Measurements from ENCODE around the gene PRKG1. TPM values are rescaled to one million over a fixed set of nuclear protein-coding genes. Genes with fewer than 3 reads are reported as not detected.

The PRKG1 gene
- total and polyA plus RNA-seq, 7 donors, result 4.5 to 49.0 (median 31.7) TPM

DNA sequence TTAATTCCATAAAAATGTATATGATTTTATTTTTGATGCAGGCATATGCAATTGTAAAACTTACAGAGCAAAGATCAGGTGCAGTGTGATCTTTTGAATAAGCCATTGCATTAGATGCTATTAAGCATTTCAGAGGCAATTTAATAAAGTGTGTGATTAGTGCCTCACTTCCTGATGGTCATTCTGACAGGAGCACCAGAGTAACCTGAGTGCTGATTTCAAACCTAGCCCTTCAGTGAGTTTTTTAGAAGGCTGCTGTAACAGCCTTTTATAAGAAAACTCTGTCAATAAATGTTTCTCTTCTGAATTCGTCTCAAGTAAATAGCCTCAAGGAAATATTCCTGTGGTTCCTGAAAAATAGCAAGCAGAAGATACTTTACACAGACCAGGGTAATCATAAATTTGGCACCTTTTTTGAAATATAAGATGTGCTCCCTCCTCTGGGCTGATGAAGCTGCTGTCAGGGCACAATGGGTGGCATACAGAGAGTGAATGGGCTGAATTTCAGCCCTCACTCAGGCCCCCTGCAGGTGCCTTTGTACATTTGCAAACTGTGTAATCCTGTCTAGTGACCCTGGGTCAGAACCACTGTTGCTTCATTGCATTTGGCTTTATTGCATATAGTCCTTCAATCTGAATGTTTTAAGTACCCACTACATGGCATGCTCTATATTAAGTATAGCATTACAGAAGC is 818.8 kb downstream of the PRKG1 start:
- no peak overlapping the region for H3K27ac ChIP-seq
- ATAC-seq, result peak in 3 of 4 donors; percentile 35 to 70 (median 47)
- TF ChIP-seq, protein P1, sequence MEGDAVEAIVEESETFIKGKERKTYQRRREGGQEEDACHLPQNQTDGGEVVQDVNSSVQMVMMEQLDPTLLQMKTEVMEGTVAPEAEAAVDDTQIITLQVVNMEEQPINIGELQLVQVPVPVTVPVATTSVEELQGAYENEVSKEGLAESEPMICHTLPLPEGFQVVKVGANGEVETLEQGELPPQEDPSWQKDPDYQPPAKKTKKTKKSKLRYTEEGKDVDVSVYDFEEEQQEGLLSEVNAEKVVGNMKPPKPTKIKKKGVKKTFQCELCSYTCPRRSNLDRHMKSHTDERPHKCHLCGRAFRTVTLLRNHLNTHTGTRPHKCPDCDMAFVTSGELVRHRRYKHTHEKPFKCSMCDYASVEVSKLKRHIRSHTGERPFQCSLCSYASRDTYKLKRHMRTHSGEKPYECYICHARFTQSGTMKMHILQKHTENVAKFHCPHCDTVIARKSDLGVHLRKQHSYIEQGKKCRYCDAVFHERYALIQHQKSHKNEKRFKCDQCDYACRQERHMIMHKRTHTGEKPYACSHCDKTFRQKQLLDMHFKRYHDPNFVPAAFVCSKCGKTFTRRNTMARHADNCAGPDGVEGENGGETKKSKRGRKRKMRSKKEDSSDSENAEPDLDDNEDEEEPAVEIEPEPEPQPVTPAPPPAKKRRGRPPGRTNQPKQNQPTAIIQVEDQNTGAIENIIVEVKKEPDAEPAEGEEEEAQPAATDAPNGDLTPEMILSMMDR (IDR thresholded peaks at IDR 0.05), result peak; percentile 19
- DNase-seq, result no peak
- no peaks in the 10 kb centered on the region for H3K36me3 ChIP-seq (ENCODE audit: insufficient read depth in 1 of 2, low read depth in 1 of 2)
- WGBS, 3 donors, result 79 to 88% (median 88%) methylated on average over 1 of the region's 1 CpG
- no peaks in the 10 kb centered on the region for H3K9me3 ChIP-seq
- peaks cover 10% of the 10 kb centered on the region for H3K4me1 ChIP-seq
- no peak overlapping the region for H3K4me3 ChIP-seq
- no peaks in the 10 kb centered on the region for H3K27me3 ChIP-seq (ENCODE audit: insufficient read depth in 3 of 3, low read length in 2 of 3)
- intact Hi-C loops (cut with DNase I), result no loop called here

DNA sequence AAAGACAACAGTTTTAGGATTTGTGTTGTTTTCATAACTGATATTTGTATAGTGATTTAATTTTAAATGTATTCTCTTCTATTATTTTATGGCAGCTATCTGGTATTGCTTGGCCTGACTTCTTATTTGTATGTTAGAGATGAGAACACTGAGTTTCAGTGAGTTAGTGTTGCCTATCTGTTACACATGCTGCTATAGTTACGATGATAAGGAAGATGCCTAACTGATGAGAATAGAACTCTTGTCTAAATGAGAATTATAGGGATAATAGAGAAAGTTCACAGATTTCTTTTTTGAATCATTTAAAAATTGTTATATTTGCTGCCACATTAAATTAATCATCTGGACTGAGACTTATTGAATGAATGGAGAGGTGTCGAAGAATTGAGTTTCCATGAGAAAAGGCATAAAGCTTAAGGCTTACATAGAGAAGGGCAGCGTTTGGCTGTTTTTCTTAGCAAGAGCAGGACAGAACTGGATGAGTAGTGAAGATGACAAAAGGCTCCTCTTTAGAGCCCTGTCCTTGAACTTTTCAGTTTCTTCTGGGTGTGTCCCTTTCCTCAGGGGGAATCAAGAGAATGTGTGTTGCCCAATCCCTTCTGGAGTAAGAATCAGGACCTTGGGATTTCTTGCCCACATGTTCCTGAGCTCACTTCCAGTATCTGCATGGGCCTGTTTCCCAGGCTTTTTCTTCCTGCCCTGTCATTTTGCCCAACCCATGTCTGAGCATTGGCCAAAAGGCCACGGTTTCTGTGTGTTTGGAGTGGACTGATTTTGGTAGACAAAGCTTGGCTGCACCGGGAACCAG is 820.7 kb downstream of the PRKG1 start:
- no peak overlapping the region for H3K27ac ChIP-seq
- H3K4me3 ChIP-seq, result no peak overlapping the region
- DNase-seq, result peak; percentile 50 to 52
- TF ChIP-seq, protein P1 (IDR thresholded peaks at IDR 0.05), result no peak
- 63 to 68% (median 64%) methylated on average over 5 of the region's 5 CpGs for WGBS, 3 donors
- ATAC-seq, result peak; percentile 27 to 80 (median 70)
- H3K9me3 ChIP-seq, result no peaks in the 10 kb centered on the region
- no peaks in the 10 kb centered on the region for H3K27me3 ChIP-seq (ENCODE audit: insufficient read depth in 3 of 3, low read length in 2 of 3)
- intact Hi-C loops (cut with DNase I), result no loop called here
- peaks cover 10% of the 10 kb centered on the region for H3K4me1 ChIP-seq
- H3K36me3 ChIP-seq (ENCODE audit: insufficient read depth in 1 of 2, low read depth in 1 of 2), result no peaks in the 10 kb centered on the region

DNA sequence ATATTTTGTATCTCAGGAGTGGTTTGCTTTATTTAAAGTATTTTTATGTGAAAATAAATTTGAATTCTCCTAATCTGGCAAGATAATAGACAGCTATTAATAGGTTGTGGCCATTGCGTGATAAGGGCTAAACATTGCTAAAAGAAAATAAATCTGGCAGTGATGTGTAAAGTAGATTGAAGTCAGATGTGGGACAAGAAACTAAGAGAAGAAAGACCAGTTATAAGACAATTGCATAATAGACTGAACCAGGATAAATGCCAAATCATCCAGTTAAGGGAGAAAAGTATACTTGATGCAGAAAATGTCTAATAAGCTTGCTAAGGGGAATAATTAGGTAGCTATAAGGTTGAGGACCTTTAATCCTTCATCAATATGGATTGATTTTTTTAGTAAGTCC is 822.6 kb downstream of the PRKG1 start:
- no peaks in the 10 kb centered on the region for H3K27me3 ChIP-seq (ENCODE audit: insufficient read depth in 3 of 3, low read length in 2 of 3)
- H3K4me3 ChIP-seq, result no peak overlapping the region
- ATAC-seq, result no peak
- no peak overlapping the region for H3K27ac ChIP-seq
- peaks cover 10% of the 10 kb centered on the region for H3K4me1 ChIP-seq
- H3K9me3 ChIP-seq, result no peaks in the 10 kb centered on the region
- H3K36me3 ChIP-seq (ENCODE audit: insufficient read depth in 1 of 2, low read depth in 1 of 2), result no peaks in the 10 kb centered on the region
- TF ChIP-seq, protein P1 (IDR thresholded peaks at IDR 0.05), result no peak
- DNase-seq, result no peak
- WGBS, 3 donors, result 59 to 82% (median 80%) methylated on average over 1 of the region's 1 CpG
- intact Hi-C loops (cut with DNase I), result no loop called here

DNA sequence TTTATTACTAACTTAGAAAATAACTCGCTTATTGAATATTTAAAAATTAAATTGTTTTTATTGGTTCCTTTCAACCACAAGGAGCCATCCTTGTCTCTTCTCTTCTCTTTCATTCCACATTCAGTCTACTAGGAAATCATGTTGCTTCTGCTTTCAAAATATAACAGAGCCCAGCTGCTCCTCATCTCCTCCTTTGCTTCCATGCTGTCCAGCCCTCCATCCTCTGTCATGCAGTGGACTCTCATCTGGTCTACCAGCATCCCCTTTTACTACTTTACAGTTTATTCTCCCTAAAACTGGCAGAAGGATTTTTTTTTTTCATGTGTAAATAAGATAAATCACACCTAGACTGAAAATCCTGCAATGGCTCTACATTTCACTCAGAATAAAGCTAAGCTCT is 823.3 kb downstream of the PRKG1 start:
- Histone ChIP-seq H3K36me3 (ENCODE audit: insufficient read depth in 1 of 2, low read depth in 1 of 2) (no peaks in the 10 kb centered on the region), H3K4me3 (no peak overlapping the region), H3K9me3 (no peaks in the 10 kb centered on the region), H3K27me3 (ENCODE audit: insufficient read depth in 3 of 3, low read length in 2 of 3) (no peaks in the 10 kb centered on the region), H3K4me1 (peaks cover 5% of the 10 kb centered on the region), H3K27ac (no peak overlapping the region)
- no peak for ATAC-seq
- WGBS, 3 donors, result 95 to 96% (median 95%) methylated on average over 1 of the region's 1 CpG
- TF ChIP-seq, protein P1 (IDR thresholded peaks at IDR 0.05), result no peak
- no peak for DNase-seq
- intact Hi-C loops (cut with DNase I), result no loop called here
